ENCODE data around the gene PLXND1.
"Not testable (repeated sequence)": the region's sequence is repeated elsewhere in the genome, so short reads cannot be mapped to it uniquely, and the experiment has no call there.

The PLXND1 gene

DNA sequence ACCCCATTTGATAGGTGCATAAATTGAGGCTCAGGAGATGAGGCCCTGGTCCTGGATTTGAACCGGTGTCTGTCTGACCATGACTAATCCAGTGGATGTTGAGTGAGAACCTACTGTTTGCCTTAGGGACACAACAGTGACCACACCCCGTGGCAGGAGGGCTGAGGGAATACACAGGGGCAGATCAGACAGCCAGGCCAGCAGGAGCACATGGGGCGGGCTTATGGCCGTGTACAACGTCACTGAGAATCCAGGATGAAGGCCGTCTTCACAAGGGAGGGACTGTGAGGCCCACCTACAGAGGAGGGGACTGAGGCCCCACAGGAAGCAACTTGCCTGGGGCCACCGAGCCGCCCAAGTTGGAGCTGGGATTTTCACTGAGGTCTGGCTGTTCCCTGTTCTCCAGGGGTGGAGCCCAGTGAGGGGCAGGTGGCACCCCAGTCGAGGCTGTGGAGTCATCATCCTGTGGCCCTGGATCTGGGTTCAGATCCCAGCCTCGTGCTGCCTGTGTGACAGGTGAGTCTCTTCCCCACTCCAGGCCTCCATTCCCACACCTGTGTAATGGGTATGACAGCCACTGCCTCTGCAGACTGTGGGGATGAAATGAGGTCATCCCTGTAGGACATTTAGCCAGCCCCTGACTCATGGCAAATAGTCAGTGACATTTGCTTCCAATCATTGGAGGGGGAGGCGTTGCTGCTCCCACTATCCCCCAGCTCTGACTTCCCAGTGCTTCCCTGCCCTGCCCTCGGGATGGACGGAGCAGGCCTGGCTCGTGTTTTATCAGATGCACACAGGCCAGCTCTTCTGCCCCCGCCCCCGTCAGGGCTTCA is 6.3 kb upstream of the PLXND1 start:
- no peak for FAIRE-seq

- no peak for FAIRE-seq
Measured at GRCh38 chr3:129611812-129612533, 5.5 kb upstream of the PLXND1 start.

- FAIRE-seq, result no peak
Measured at GRCh38 chr3:129611446-129611800, 4.9 kb upstream of the PLXND1 start.

- FAIRE-seq, result not testable (repeated sequence)
Measured at GRCh38 chr3:129610794-129611445, 4.4 kb upstream of the PLXND1 start.

- no peak for FAIRE-seq
Measured at GRCh38 chr3:129610276-129610675, 3.8 kb upstream of the PLXND1 start.

DNA sequence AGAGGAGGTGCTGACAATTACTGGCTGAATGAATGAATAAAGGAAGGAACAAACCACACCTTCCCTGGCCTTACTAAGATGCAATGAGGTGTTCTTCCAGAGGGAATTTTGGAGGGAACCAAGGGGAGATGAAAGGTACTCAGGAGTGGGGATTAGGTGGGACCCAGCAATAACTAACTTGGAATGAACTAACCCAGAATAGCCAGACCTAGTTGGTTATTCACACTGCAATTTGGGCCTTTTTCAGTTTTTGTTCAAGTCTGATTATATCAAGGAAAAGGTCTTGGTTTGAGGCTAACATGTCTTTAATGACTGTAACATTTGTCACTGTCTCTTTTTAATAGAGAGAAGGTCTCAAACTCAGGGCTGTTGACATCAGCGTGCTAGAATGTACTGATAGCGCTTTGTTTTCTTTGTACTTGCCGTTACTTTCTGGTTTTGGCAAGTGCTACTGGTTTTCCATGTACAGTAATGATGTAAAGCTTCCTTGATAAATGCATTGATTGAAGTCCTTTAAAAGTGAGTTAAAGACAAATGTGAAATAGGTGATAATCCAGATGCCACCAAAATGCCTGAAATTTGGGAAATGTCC is 3.2 kb upstream of the PLXND1 start:
- FAIRE-seq, result no peak

- FAIRE-seq, result no peak
Measured at GRCh38 chr3:129608936-129609590, 2.6 kb upstream of the PLXND1 start.

- no peak for FAIRE-seq
Measured at GRCh38 chr3:129608087-129608935, 1.8 kb upstream of the PLXND1 start.

- no peak for FAIRE-seq
Measured at GRCh38 chr3:129607391-129608068, 1.1 kb upstream of the PLXND1 start.

- no peak for FAIRE-seq
Measured at GRCh38 chr3:129605922-129606635, 397 bp downstream of the PLXND1 start.

- no peak for FAIRE-seq
Measured at GRCh38 chr3:129605203-129605921, 1.1 kb downstream of the PLXND1 start.

DNA sequence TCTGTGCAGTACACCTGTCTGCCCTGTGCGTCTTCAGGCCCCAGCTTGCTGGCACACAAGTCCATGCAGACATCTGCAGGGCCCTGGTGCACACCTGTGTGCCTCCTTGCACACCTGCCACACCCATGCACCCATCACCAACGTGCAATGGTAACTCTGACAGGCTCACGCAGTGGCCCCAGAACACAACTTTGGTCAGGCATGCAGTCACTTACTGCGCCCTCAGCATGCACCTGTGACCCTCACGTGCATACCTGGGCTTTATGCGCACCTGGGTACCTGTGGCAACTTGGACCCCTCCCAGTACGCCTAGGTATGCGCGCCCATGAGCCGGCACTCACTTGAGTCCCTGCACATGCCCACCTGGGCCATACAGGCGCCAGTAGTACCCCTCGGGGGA is 1.7 kb downstream of the PLXND1 start:
- no peak for FAIRE-seq

DNA sequence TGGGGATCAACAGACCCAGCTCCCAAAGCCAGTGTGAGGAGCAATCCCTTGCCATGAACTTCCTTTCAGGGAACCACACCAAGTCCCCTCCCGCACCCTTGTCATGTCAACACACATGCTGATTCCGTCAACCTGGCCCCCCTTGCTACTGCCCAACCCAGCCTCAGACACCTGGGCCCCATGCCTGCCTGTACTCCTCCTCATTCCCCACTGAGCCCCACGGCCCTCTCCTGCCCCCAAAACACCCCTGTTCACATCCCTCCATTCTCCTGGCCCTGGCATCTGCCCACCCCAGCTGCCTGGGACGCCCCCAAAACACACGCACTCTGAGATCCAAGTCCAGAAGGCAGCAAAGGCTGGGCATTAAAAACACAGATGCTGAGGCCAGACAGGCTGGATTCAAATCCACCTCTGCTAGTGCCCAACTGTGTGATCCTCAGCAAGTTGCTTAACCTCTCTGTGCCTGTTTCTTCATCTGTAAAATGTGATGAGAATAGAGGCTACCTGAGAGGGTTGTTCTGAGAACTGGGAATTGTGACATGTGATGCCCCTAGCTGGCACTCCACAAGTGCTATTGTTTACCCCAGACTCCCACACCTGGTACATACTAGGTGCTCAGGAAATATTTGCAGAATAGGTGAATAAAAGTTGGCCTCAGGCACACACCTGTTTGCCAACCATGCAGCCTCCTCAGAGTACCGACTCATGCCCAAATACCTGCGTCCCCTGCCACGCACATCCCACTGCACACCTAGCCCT is 2.3 kb downstream of the PLXND1 start:
- no peak for FAIRE-seq

DNA sequence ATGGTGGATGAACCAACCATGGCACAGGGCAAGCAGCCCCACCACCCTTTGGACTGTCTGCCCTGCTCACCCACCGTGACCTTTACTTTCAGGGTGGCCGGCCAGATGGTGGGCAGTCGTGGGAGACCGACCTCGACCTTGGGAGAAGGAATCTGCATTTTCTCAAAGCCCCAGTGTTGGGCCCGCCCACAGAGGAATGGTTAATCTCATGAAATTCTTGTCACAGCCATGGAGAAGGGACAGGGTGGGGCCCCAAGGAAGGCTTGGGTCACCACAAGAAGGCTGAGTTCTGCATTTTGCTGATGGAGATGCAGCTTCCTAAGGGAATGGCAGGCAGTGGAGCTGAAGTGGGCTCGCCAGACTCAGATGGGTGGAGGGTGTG is 2.9 kb downstream of the PLXND1 start:
- no peak for FAIRE-seq

DNA sequence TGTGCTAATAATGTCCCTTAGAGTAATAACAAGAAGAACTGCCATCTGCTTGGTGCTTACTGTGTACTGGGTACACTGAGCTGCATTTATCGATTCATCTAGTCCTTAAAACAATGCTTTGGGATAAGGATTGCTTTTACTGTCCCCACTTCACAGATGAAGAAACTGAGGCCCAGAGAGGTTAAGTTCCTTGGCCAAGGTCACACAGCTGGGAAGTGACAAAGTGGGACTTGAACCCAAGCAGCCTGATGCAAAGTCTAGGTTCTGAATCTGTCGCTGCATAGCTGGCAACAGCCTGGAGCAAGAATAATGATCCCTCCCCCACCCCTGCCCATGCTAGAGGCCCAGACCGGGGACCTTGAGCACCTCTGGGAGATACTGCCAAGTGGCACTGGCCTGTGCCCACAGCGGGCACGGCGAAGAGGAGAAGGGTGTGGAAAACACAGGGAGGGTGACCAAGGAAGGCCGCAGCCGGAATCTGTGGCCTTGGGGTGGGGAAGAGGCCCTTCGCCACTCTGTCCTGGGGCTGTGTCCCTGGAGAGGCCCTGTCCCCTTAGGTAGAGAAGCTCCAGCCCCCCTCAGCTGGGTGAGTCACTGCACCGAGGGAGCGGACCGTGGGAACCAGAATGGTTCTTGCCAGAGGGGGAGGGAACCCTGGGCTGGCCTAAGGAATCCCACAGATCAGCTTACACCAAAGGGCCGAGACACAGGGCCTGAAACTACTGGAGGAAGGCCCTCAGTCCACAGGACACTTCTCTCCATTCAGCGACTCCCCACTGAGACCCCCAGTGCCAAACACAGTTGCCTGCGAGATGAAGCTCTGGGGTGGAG is 3.5 kb downstream of the PLXND1 start:
- FAIRE-seq, result no peak

DNA sequence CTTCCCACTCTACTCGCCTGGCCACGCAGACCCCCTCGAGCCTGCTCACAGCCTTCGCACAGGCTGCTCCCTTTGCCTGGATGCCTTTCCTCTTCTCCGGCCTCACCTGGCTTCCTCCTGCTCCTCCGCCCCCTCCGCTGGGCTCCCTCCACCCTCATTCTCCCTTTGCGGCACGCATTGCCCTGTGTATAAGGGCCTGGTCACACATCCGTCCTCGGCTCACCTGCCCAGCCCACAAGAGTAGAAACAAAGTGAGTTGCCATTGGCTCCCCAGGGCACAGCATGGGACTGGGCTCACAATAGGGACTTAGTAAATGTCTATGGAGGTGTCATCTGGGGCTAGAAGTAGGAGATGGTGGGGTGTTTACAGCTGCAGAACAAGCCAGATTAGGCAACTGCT is 4.2 kb downstream of the PLXND1 start:
- no peak for FAIRE-seq

- no peak for FAIRE-seq
Measured at GRCh38 chr3:129601713-129602112, 4.8 kb downstream of the PLXND1 start.

- FAIRE-seq, result no peak
Measured at GRCh38 chr3:129600348-129600747, 6.1 kb downstream of the PLXND1 start.

Data from islet of Langerhans (tissue), 1 donor.